H1 (cell line): ENCODE measurements around the gene APOOL. TPM values are rescaled to one million over a fixed set of nuclear protein-coding genes. Genes with fewer than 3 reads are reported as not detected.

Source experiments
- CTCF ChIA-PET: fragments of 300-600 bp; sonication (Branson Sonifier 250); formaldehyde crosslinking; loops from one replicate; lab custom pipeline; 2021; ENCODE audit not compliant: partially characterized antibody; lab: Charles Lee
- POLR2A ChIA-PET: fragments of 300-600 bp; sonication (Branson Sonifier 250); formaldehyde crosslinking; loops from one replicate; lab custom pipeline; 2021; ENCODE audit warnings: inconsistent platforms; ENCODE audit not compliant: partially characterized antibody; lab: Charles Lee
- DNase-seq, 2 experiments: peaks; one replicate each; pipeline versions ENCODE4 v3.0.0 to v3.0.0-alpha.2; 2010 to 2022; ENCODE audit warnings: low spot score in 2 of 2, low read depth in 1 of 2, mixed read lengths in 1 of 2
- FAIRE-seq: peaks from 2 replicates; lab custom pipeline; 2011; peaks lifted over from hg19 to GRCh38; lab: Jason Lieb, UNC
- H2AFZ ChIP-seq: 2 replicates; pipeline ENCODE4 v1.8.1; 2012; ENCODE audit warnings: low read length, inconsistent platforms
- H2AK5ac ChIP-seq: 2 replicates; pipeline ENCODE4 v1.6.1; 2013; ENCODE audit warnings: low read depth, low read length
- H2BK120ac ChIP-seq: replicated peaks from 2 replicates; pipeline ENCODE3; 2013; ENCODE audit warnings: low read depth, low read length, inconsistent platforms
- H2BK12ac ChIP-seq: 2 replicates; pipeline ENCODE4 v1.6.1; 2013; ENCODE audit warnings: low read depth, low read length
- H2BK15ac ChIP-seq: 2 replicates; pipeline ENCODE4 v1.6.1; 2013; ENCODE audit warnings: low read length
- H2BK20ac ChIP-seq: 2 replicates; pipeline ENCODE4 v1.6.1; 2013; ENCODE audit warnings: low read length
- H2BK5ac ChIP-seq: 2 replicates; pipeline ENCODE4 v1.6.1; 2013; ENCODE audit warnings: low read depth, low read length
- H3K14ac ChIP-seq: 2 replicates; pipeline ENCODE4 v1.6.1; 2013; ENCODE audit warnings: inconsistent platforms; ENCODE audit not compliant: insufficient read length
- H3K18ac ChIP-seq: 2 replicates; pipeline ENCODE4 v1.6.1; 2013; ENCODE audit warnings: low read length; ENCODE audit errors: extremely low read depth
- H3K23ac ChIP-seq: 2 replicates; pipeline ENCODE4 v1.6.1; 2013; ENCODE audit warnings: inconsistent platforms; ENCODE audit not compliant: insufficient read length
- H3K23me2 ChIP-seq: 2 replicates; pipeline ENCODE4 v1.6.1; 2013; ENCODE audit warnings: low read depth, low read length
- H3K27ac ChIP-seq: 2 replicates; pipeline ENCODE4 v1.6.1; 2011; ENCODE audit warnings: low read depth, low read length, inconsistent platforms
- H3K27me3 ChIP-seq, 4 experiments: replicated peaks in 1 of 4; 1 replicate in 1 of 4; 2 replicates in 3 of 4; pipeline versions ENCODE4 v1.6.1 to v1.8.1; 2011 to 2013; ENCODE audit warnings: low read length in 3 of 4, mild to moderate bottlenecking in 3 of 4, inconsistent platforms in 2 of 4, mixed read lengths in 2 of 4, moderate library complexity in 1 of 4; ENCODE audit not compliant: control insufficient read depth in 3 of 4, insufficient read depth in 3 of 4; ENCODE audit errors: extremely low read depth in 1 of 4
- H3K36me3 ChIP-seq, 4 experiments: 2 replicates each; pipeline versions ENCODE4 v1.6.1 to v1.8.1; 2011 to 2013; ENCODE audit warnings: mild to moderate bottlenecking in 4 of 4, low read length in 3 of 4, moderate library complexity in 2 of 4, control low read depth in 1 of 4, inconsistent platforms in 1 of 4; ENCODE audit not compliant: insufficient read depth in 4 of 4, control insufficient read depth in 2 of 4
- H3K4ac ChIP-seq: replicated peaks from 2 replicates; pipeline ENCODE3; 2013; ENCODE audit warnings: low read length, low read depth, mixed read lengths, inconsistent platforms; ENCODE audit not compliant: insufficient read length
- H3K4me1 ChIP-seq, 4 experiments: replicated peaks in 1 of 4; 1 replicate in 1 of 4; 2 replicates in 3 of 4; pipeline versions ENCODE4 v1.6.1 to v1.8.1; 2011 to 2013; ENCODE audit warnings: low read length in 3 of 4, inconsistent platforms in 2 of 4, mixed read lengths in 1 of 4; ENCODE audit not compliant: insufficient read depth in 4 of 4, control insufficient read depth in 3 of 4
- H3K4me2 ChIP-seq, 2 experiments: 2 replicates each; pipeline versions ENCODE4 v1.6.1 to v1.8.1; 2011 to 2013; ENCODE audit warnings: low read depth in 2 of 2, low read length in 2 of 2, control low read depth in 1 of 2, inconsistent platforms in 1 of 2, mild to moderate bottlenecking in 1 of 2; ENCODE audit not compliant: insufficient read depth in 1 of 2
- H3K4me3 ChIP-seq, 4 experiments: fragments of 200-600, 300-600 bp in 1 of 4; sonication (generic), shearing (Covaris generic), sonication (Bioruptor Twin) in 1 of 4; 2 replicates each; pipeline versions ENCODE4 v1.5.1 to v1.8.1; 2011 to 2016; ENCODE audit warnings: low read length in 4 of 4, low read depth in 3 of 4, control low read depth in 2 of 4, inconsistent platforms in 2 of 4, mild to moderate bottlenecking in 2 of 4, mixed read lengths in 1 of 4, moderate library complexity in 1 of 4; ENCODE audit not compliant: insufficient read depth in 2 of 4; ENCODE audit errors: extremely low read depth in 1 of 4
- H3K56ac ChIP-seq: replicated peaks from 2 replicates; pipeline ENCODE3; 2013; ENCODE audit warnings: low read depth, mild to moderate bottlenecking, mixed read lengths, low read length, inconsistent platforms; ENCODE audit not compliant: insufficient read length
- H3K79me1 ChIP-seq: 2 replicates; pipeline ENCODE4 v1.6.1; 2013; ENCODE audit warnings: low read depth, low read length, control low read depth
- H3K79me2 ChIP-seq, 2 experiments: 2 replicates each; pipeline versions ENCODE4 v1.6.1 to v1.8.1; 2012 to 2013; ENCODE audit warnings: low read length in 2 of 2, mild to moderate bottlenecking in 2 of 2, inconsistent platforms in 1 of 2; ENCODE audit not compliant: insufficient read depth in 2 of 2, control insufficient read depth in 1 of 2
- H3K9ac ChIP-seq, 4 experiments: replicated peaks in 1 of 4; 1 replicate in 1 of 4; 2 replicates in 3 of 4; pipeline versions ENCODE4 v1.6.1 to v1.8.1; 2011 to 2013; ENCODE audit warnings: low read depth in 3 of 4, low read length in 3 of 4, control low read depth in 2 of 4, mild to moderate bottlenecking in 2 of 4, moderate library complexity in 2 of 4, inconsistent platforms in 1 of 4; ENCODE audit errors: extremely low read depth in 1 of 4
- H3K9me3 ChIP-seq, 2 experiments: 2 replicates each; pipeline versions ENCODE4 v1.6.1 to v1.8.1; 2012 to 2013; ENCODE audit warnings: mild to moderate bottlenecking in 2 of 2, moderate library complexity in 2 of 2, control low read depth in 1 of 2, inconsistent platforms in 1 of 2, low read depth in 1 of 2, low read length in 1 of 2, mixed read lengths in 1 of 2; ENCODE audit not compliant: insufficient read depth in 2 of 2
- H4K20me1 ChIP-seq, 2 experiments: replicated peaks in 1 of 2; 2 replicates each; pipeline versions ENCODE3 to v1.8.1; 2011 to 2013; ENCODE audit warnings: inconsistent platforms in 2 of 2, low read length in 2 of 2, mild to moderate bottlenecking in 1 of 2; ENCODE audit not compliant: insufficient read depth in 2 of 2, control insufficient read depth in 1 of 2
- H4K5ac ChIP-seq: 2 replicates; pipeline ENCODE4 v1.6.1; 2013; ENCODE audit warnings: low read length, low read depth, mixed read lengths, inconsistent platforms; ENCODE audit not compliant: insufficient read length
- H4K8ac ChIP-seq: 2 replicates; pipeline ENCODE4 v1.8.0; 2013; ENCODE audit warnings: mild to moderate bottlenecking, moderate library complexity, low read length, inconsistent platforms; ENCODE audit not compliant: insufficient read depth; ENCODE audit errors: extremely low read depth
- H4K91ac ChIP-seq: replicated peaks from 2 replicates; pipeline ENCODE3; 2013; ENCODE audit warnings: low read length, mixed read lengths, inconsistent platforms; ENCODE audit not compliant: insufficient read length
- CBX5 ChIP-seq: fragments of 300-800, 300-1000 bp; sonication (generic); IDR thresholded peaks from 2 replicates; pipeline ENCODE4 v1.7.1; 2016; ENCODE audit warnings: antibody characterized with exemption, low read length, low read depth
- CREB1 ChIP-seq: IDR thresholded peaks from 2 replicates; pipeline ENCODE4 v1.6.1; 2012; ENCODE audit warnings: inconsistent platforms
- MAFK ChIP-seq: IDR thresholded peaks from 2 replicates; pipeline ENCODE4 v1.6.1; 2012; ENCODE audit warnings: low read depth, mild to moderate bottlenecking, improper control_type of control experiment, low read length
- POLR2A ChIP-seq, 2 experiments: IDR thresholded peaks; 1 replicate in 1 of 2; 2 replicates in 1 of 2; pipeline ENCODE4 v1.6.1; 2011; ENCODE audit warnings: low read depth in 2 of 2, low read length in 2 of 2, mild to moderate bottlenecking in 2 of 2; ENCODE audit errors: control extremely low read depth in 1 of 2
- RBBP5 ChIP-seq: IDR thresholded peaks from 2 replicates; pipeline ENCODE4 v1.7.1; 2012; ENCODE audit warnings: low read depth, mild to moderate bottlenecking, inconsistent platforms, low read length, moderate library complexity, borderline replicate concordance
- RNF2 ChIP-seq: fragments of 200-900, 300-1000 bp; sonication (generic); IDR thresholded peaks from 2 replicates; pipeline ENCODE4 v1.7.1; 2016; ENCODE audit warnings: borderline replicate concordance, low read depth, mild to moderate bottlenecking, antibody characterized with exemption, low read length; ENCODE audit not compliant: poor library complexity, severe bottlenecking; ENCODE audit errors: missing control alignments
- TCF12 ChIP-seq: IDR thresholded peaks from 2 replicates; pipeline ENCODE4 v1.6.1; 2011; ENCODE audit warnings: low read depth, mild to moderate bottlenecking, low read length
- WGBS, 2 experiments: shearing (Covaris generic) in 1 of 2; methylation state at CpG; one replicate each; pipeline versions ENCODE4 v1.1.6 to v1.1.7; 2013 to 2015; ENCODE audit warnings: low lambda C conversion rate in 2 of 2, mixed read lengths in 2 of 2, inconsistent platforms in 1 of 2, low coverage in 1 of 2, missing lambda C conversion rate in 1 of 2; ENCODE audit not compliant: insufficient replicate concordance in 2 of 2, insufficient coverage in 1 of 2, insufficient read length in 1 of 2; ENCODE audit errors: extremely low coverage in 1 of 2, missing lambda C conversion rate in 1 of 2; 5-methylcytosine and 5-hydroxymethylcytosine counted together
- polyA plus RNA-seq, 7 experiments: library from polyadenylated mRNA; depleted of rRNA in 3 of 7; stranded (reverse) in 5 of 7; unstranded in 2 of 7; fragments of >200 nt in 5 of 7; fragments of 200-250 nt in 2 of 7; gene quantifications; 1 replicate in 5 of 7; 2 replicates in 1 of 7; 4 replicates in 1 of 7; pipeline versions ENCODE4 v1.2.1 to v1.2.3, GENCODE V29; 2011 to 2013; ENCODE audit warnings: missing spikeins in 2 of 7, mixed read lengths in 2 of 7
- total RNA-seq: library from RNA; stranded (reverse); fragmentation: NEBNext Ultra II Directional; extraction: Animal tissue kit (Norgen Biotek cat#: 25700); gene quantifications from 2 replicates; pipeline ENCODE4 v1.2.1, GENCODE V29; 2021
- TF ChIP-seq, protein P1 (sequence below): IDR thresholded peaks from 2 replicates; pipeline ENCODE4 v1.6.1; 2011; ENCODE audit warnings: low read depth, mild to moderate bottlenecking, low read length; ENCODE audit not compliant: insufficient read depth
- TF ChIP-seq, protein P2 (sequence below): IDR thresholded peaks from 2 replicates; pipeline ENCODE4 v1.6.1; 2012; ENCODE audit warnings: low read length, inconsistent platforms
- TF ChIP-seq, protein P3 (sequence below), 3 experiments: IDR thresholded peaks; 1 replicate in 2 of 3; 2 replicates in 1 of 3; pipeline versions ENCODE4 v1.5.1 to v1.6.1; 2011; ENCODE audit warnings: low read length in 3 of 3, mild to moderate bottlenecking in 3 of 3, inconsistent platforms in 2 of 3, low read depth in 1 of 3, moderate library complexity in 1 of 3; ENCODE audit not compliant: insufficient read depth in 1 of 3; ENCODE audit errors: control extremely low read depth in 1 of 3

APOOL gene
- total and polyA plus RNA-seq, 2 of the 8 experiments (the other 6 are each of a cell fraction or from before 2014, with no cell fraction given) = 2.4 to 8.1 TPM

DNA sequence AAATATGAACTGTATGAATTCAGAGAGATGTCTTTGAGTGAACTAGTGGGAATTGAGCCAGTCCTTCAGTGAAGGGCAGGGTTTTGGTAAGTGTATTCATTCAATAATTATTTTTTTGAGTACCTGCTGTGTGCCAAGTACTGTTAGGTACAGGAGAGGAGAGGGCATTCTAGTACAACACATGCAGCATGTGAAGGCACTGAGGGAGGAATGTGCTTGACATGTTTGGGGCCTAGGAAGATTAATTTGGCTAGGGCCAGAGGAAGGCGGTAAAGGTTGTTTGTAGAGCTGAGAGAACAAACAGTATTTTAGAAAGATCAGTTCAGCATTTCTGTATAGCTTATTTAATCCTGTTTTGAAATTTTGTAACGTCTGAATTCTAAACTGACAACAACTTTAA is 27.8 kb downstream of the APOOL start:
- Histone ChIP-seq H3K4ac (no peak overlapping the region), H4K91ac (no peak overlapping the region), H3K23ac (no peak overlapping the region), H3K36me3 (no peaks in the 10 kb centered on the region), H4K20me1 (no peaks in the 10 kb centered on the region), H3K4me3 (no peak overlapping the region), H2BK5ac (no peak overlapping the region), H3K9me3 (no peaks in the 10 kb centered on the region), H3K56ac (no peak overlapping the region), H3K14ac (no peak overlapping the region), H4K5ac (no peak overlapping the region), H3K79me2 (peaks cover 0 to 11% of the 10 kb centered on the region in 2 experiments; a peak in 1 of 4 replicates), H2BK15ac (no peak overlapping the region), H2BK20ac (no peak overlapping the region), H4K8ac (no peak overlapping the region), H3K27ac (no peak overlapping the region), H2BK120ac (no peak overlapping the region), H3K4me2 (no peak overlapping the region), H3K79me1 (no peaks in the 10 kb centered on the region), H3K9ac (no peak overlapping the region), H2AK5ac (no peak overlapping the region), H3K18ac (no peak overlapping the region), H3K27me3 (no peaks in the 10 kb centered on the region), H3K4me1 (no peaks in the 10 kb centered on the region), H2AFZ (no peak overlapping the region), H2BK12ac (no peak overlapping the region), H3K23me2 (no peaks in the 10 kb centered on the region)
- no peak for FAIRE-seq
- ChIA-PET CTCF (no interaction called here), POLR2A (no interaction called here)
- WGBS, 2 experiments = 100% methylated on average over 1 of the region's 2 CpGs; no CpG with 5 or more reads in 1 of the 2 experiments
- DNase-seq = no peak
- TF ChIP-seq RBBP5 (no peak), TCF12 (no peak), MAFK (no peak), CREB1 (no peak), RNF2 (no peak), POLR2A (IDR thresholded peaks at IDR 0.05; ENCODE audit: control extremely low read depth in 1 of 2, low read depth in 2 of 2, low read length in 2 of 2) (no peak), CBX5 (no peak)
- TF ChIP-seq, protein P1, sequence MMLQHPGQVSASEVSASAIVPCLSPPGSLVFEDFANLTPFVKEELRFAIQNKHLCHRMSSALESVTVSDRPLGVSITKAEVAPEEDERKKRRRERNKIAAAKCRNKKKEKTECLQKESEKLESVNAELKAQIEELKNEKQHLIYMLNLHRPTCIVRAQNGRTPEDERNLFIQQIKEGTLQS = no peak
- TF ChIP-seq, protein P2, sequence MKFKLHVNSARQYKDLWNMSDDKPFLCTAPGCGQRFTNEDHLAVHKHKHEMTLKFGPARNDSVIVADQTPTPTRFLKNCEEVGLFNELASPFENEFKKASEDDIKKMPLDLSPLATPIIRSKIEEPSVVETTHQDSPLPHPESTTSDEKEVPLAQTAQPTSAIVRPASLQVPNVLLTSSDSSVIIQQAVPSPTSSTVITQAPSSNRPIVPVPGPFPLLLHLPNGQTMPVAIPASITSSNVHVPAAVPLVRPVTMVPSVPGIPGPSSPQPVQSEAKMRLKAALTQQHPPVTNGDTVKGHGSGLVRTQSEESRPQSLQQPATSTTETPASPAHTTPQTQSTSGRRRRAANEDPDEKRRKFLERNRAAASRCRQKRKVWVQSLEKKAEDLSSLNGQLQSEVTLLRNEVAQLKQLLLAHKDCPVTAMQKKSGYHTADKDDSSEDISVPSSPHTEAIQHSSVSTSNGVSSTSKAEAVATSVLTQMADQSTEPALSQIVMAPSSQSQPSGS = no peak
- TF ChIP-seq, protein P3, sequence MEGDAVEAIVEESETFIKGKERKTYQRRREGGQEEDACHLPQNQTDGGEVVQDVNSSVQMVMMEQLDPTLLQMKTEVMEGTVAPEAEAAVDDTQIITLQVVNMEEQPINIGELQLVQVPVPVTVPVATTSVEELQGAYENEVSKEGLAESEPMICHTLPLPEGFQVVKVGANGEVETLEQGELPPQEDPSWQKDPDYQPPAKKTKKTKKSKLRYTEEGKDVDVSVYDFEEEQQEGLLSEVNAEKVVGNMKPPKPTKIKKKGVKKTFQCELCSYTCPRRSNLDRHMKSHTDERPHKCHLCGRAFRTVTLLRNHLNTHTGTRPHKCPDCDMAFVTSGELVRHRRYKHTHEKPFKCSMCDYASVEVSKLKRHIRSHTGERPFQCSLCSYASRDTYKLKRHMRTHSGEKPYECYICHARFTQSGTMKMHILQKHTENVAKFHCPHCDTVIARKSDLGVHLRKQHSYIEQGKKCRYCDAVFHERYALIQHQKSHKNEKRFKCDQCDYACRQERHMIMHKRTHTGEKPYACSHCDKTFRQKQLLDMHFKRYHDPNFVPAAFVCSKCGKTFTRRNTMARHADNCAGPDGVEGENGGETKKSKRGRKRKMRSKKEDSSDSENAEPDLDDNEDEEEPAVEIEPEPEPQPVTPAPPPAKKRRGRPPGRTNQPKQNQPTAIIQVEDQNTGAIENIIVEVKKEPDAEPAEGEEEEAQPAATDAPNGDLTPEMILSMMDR (IDR thresholded peaks at IDR 0.05; ENCODE audit: control extremely low read depth in 1 of 3, insufficient read depth in 1 of 3, low read depth in 1 of 3, low read length in 3 of 3) = no peak
